ENCODE data around the gene CFAP43.

The CFAP43 gene

GRCh38 chr10:104264783-104265182 lies 32.6 kb upstream of the CFAP43 start:
- H3K4me3 ChIP-seq (ENCODE audit: low read depth, low read length): no peak overlapping the region
- no peak for TF ChIP-seq CTCF (IDR thresholded peaks at IDR 0.05; ENCODE audit: insufficient read depth, low read depth, low read length, missing control alignments)
- DNase-seq (ENCODE audit: low read depth): no peak

- no peak overlapping the region for H3K4me3 ChIP-seq (ENCODE audit: low read depth, low read length)
- DNase-seq (ENCODE audit: low read depth): no peak
These were observed 29.9 kb upstream of the CFAP43 start for GRCh38 chr10:104262055-104262454.

GRCh38 chr10:104260775-104261115 lies 28.6 kb upstream of the CFAP43 start:
- TF ChIP-seq CTCF (IDR thresholded peaks at IDR 0.05; ENCODE audit: insufficient read depth, low read depth, low read length, missing control alignments): no peak
- H3K4me3 ChIP-seq (ENCODE audit: low read depth, low read length): no peak overlapping the region
- DNase-seq (ENCODE audit: low read depth): no peak

More at GRCh38 chr10:104262055-104262454, 29.9 kb upstream of the CFAP43 start:
- no peak for TF ChIP-seq CTCF (IDR thresholded peaks at IDR 0.05; ENCODE audit: insufficient read depth, low read depth, low read length, missing control alignments)

- no peak for DNase-seq (ENCODE audit: low read depth)
- no peak for TF ChIP-seq CTCF (IDR thresholded peaks at IDR 0.05; ENCODE audit: insufficient read depth, low read depth, low read length, missing control alignments)
These were observed 28.0 kb upstream of the CFAP43 start for GRCh38 chr10:104259999-104260774.

GRCh38 chr10:104259456-104259855 lies 27.3 kb upstream of the CFAP43 start:
- no peak for DNase-seq (ENCODE audit: low read depth)
- H3K4me3 ChIP-seq (ENCODE audit: low read depth, low read length): no peak overlapping the region
- TF ChIP-seq CTCF (IDR thresholded peaks at IDR 0.05; ENCODE audit: insufficient read depth, low read depth, low read length, missing control alignments): no peak

More at GRCh38 chr10:104259999-104260774, 28.0 kb upstream of the CFAP43 start:
- no peak overlapping the region for H3K4me3 ChIP-seq (ENCODE audit: low read depth, low read length)

- DNase-seq (ENCODE audit: low read depth): no peak
- H3K4me3 ChIP-seq (ENCODE audit: low read depth, low read length): no peak overlapping the region
- no peak for TF ChIP-seq CTCF (IDR thresholded peaks at IDR 0.05; ENCODE audit: insufficient read depth, low read depth, low read length, missing control alignments)
These were observed 26.0 kb upstream of the CFAP43 start for GRCh38 chr10:104258209-104258608.

- DNase-seq (ENCODE audit: low read depth): no peak
- TF ChIP-seq CTCF (IDR thresholded peaks at IDR 0.05; ENCODE audit: insufficient read depth, low read depth, low read length, missing control alignments): no peak
These were observed 25.1 kb upstream of the CFAP43 start for GRCh38 chr10:104257235-104257634.

More at GRCh38 chr10:104257235-104257634, 25.1 kb upstream of the CFAP43 start:
- no peak overlapping the region for H3K4me3 ChIP-seq (ENCODE audit: low read depth, low read length)
